LNCAP (cell line): ENCODE data around the gene RNASEH2A.

Source experiments
- CTCF ChIP-seq: fragments of 450-650 bp; IDR thresholded peaks from 2 replicates; pipeline ENCODE4 v1.5.1; 2017; ENCODE audit warnings: mild to moderate bottlenecking

Gene RNASEH2A

GRCh38 chr19:12784394-12784870 is 22.0 kb upstream of the RNASEH2A start:
- no peak for TF ChIP-seq CTCF

GRCh38 chr19:12784871-12785430 is 21.4 kb upstream of the RNASEH2A start:
- TF ChIP-seq CTCF, result no peak

- TF ChIP-seq CTCF, result no peak
These were observed 20.9 kb upstream of the RNASEH2A start for GRCh38 chr19:12785431-12786031.

- no peak for TF ChIP-seq CTCF
These were observed 20.1 kb upstream of the RNASEH2A start for GRCh38 chr19:12786141-12786870.

GRCh38 chr19:12786952-12787351 is 19.4 kb upstream of the RNASEH2A start:
- TF ChIP-seq CTCF, result no peak

GRCh38 chr19:12787458-12787857 is 18.9 kb upstream of the RNASEH2A start:
- TF ChIP-seq CTCF, result no peak

- no peak for TF ChIP-seq CTCF
These were observed 18.2 kb upstream of the RNASEH2A start for GRCh38 chr19:12788042-12788681.
